IMR-90 (cell line): ENCODE results near the gene SLC2A1. TPM values are rescaled to one million over a fixed set of nuclear protein-coding genes. Genes with fewer than 3 reads are reported as not detected.

Source experiments
- ATAC-seq: fragments of 200-7000 bp; cut with Tn5 transposase; 2 replicates; pipeline ENCODE4 v1.9.1; 2020; ENCODE audit warnings: low read depth, mild to moderate bottlenecking, moderate library complexity
- BruUV-seq: library from RNA; stranded (reverse); fragments of 400-500 nt; replicated peaks from 2 replicates; lab custom pipeline; 2021; lab: Mats Ljungman, UMichigan
- CTCF ChIA-PET: fragments of 300-600 bp; formaldehyde crosslinking; extraction: SDS; loops from one replicate; lab custom pipeline; 2021; ENCODE audit warnings: antibody characterized with exemption; lab: Yijun Ruan, JAX
- POLR2A ChIA-PET: fragments of 300-600 bp; sonication (Branson Sonifier 250); formaldehyde crosslinking; loops from one replicate; lab custom pipeline; 2022; ENCODE audit warnings: antibody characterized with exemption; ENCODE audit not compliant: unreplicated experiment; lab: Charles Lee
- DNase-seq: peaks from one replicate; pipeline ENCODE4 v3.0.0; 2013
- H2AFZ ChIP-seq: replicated peaks from 2 replicates; pipeline ENCODE3; 2013; ENCODE audit warnings: low read length, mild to moderate bottlenecking; ENCODE audit not compliant: poor library complexity
- H2AK5ac ChIP-seq: 2 replicates; pipeline ENCODE4 v1.6.1; 2013; ENCODE audit warnings: low read depth, low read length, inconsistent platforms
- H2AK9ac ChIP-seq: replicated peaks from 2 replicates; pipeline ENCODE3; 2013; ENCODE audit warnings: mild to moderate bottlenecking, low read depth, low read length, moderate library complexity; ENCODE audit not compliant: poor library complexity
- H2BK120ac ChIP-seq: 2 replicates; pipeline ENCODE4 v1.6.1; 2013; ENCODE audit warnings: low read depth, low read length, inconsistent platforms
- H2BK15ac ChIP-seq: 3 replicates; pipeline ENCODE4 v1.6.1; 2013; ENCODE audit warnings: low read depth, low read length, inconsistent platforms
- H2BK20ac ChIP-seq: 2 replicates; pipeline ENCODE4 v1.6.1; 2013; ENCODE audit warnings: low read depth, mild to moderate bottlenecking, inconsistent platforms, low read length, moderate library complexity
- H2BK5ac ChIP-seq: 2 replicates; pipeline ENCODE4 v1.6.1; 2013; ENCODE audit warnings: mild to moderate bottlenecking, low read depth, low read length, inconsistent platforms; ENCODE audit not compliant: poor library complexity, severe bottlenecking
- H3K14ac ChIP-seq: replicated peaks from 2 replicates; pipeline ENCODE4 v1.6.1; 2013; ENCODE audit warnings: low read depth, low read length, inconsistent platforms
- H3K18ac ChIP-seq: 2 replicates; pipeline ENCODE4 v1.6.1; 2013; ENCODE audit warnings: low read depth, low read length, control low read depth
- H3K23ac ChIP-seq: 2 replicates; pipeline ENCODE4 v1.6.1; 2013; ENCODE audit warnings: low read depth, low read length, inconsistent platforms
- H3K27ac ChIP-seq: 2 replicates; pipeline ENCODE4 v1.5.1; 2013; ENCODE audit warnings: mild to moderate bottlenecking, control low read depth, low read length; ENCODE audit not compliant: insufficient read depth
- H3K27me3 ChIP-seq: 2 replicates; pipeline ENCODE4 v1.6.1; 2013; ENCODE audit warnings: low read length; ENCODE audit not compliant: control insufficient read depth, insufficient read depth
- H3K36me3 ChIP-seq: 2 replicates; pipeline ENCODE4 v1.6.1; 2013; ENCODE audit warnings: low read length, mixed read lengths; ENCODE audit not compliant: control insufficient read depth, insufficient read depth
- H3K4ac ChIP-seq: 2 replicates; pipeline ENCODE4 v1.6.1; 2013; ENCODE audit warnings: low read depth, low read length, inconsistent platforms
- H3K4me1 ChIP-seq: 2 replicates; pipeline ENCODE4 v1.6.1; 2013; ENCODE audit warnings: low read length, mixed read lengths; ENCODE audit not compliant: control insufficient read depth, insufficient read depth
- H3K4me2 ChIP-seq: 2 replicates; pipeline ENCODE4 v1.6.1; 2013; ENCODE audit warnings: low read depth, mild to moderate bottlenecking, control low read depth, low read length, moderate library complexity
- H3K4me3 ChIP-seq: 2 replicates; pipeline ENCODE4 v1.5.1; 2013; ENCODE audit warnings: low read depth, mild to moderate bottlenecking, control low read depth, low read length, moderate library complexity; ENCODE audit not compliant: insufficient read depth
- H3K56ac ChIP-seq: 2 replicates; pipeline ENCODE4 v1.6.1; 2013; ENCODE audit warnings: low read length, inconsistent platforms; ENCODE audit not compliant: insufficient read depth; ENCODE audit errors: extremely low read depth
- H3K79me1 ChIP-seq, 2 experiments: 2 replicates each; pipeline ENCODE4 v1.6.1; 2013; ENCODE audit warnings: low read length in 2 of 2, inconsistent platforms in 1 of 2, low read depth in 1 of 2
- H3K9ac ChIP-seq: 2 replicates; pipeline ENCODE4 v1.6.1; 2013; ENCODE audit warnings: low read depth, low read length, control low read depth
- H3K9me1 ChIP-seq: 2 replicates; pipeline ENCODE4 v1.6.1; 2013; ENCODE audit warnings: low read length, inconsistent platforms; ENCODE audit not compliant: insufficient read depth
- H3K9me3 ChIP-seq: 2 replicates; pipeline ENCODE4 v1.6.1; 2013; ENCODE audit warnings: low read length; ENCODE audit not compliant: control insufficient read depth, insufficient read depth
- H4K20me1 ChIP-seq: 2 replicates; pipeline ENCODE4 v1.6.1; 2013; ENCODE audit warnings: low read length, inconsistent platforms; ENCODE audit not compliant: insufficient read depth
- H4K5ac ChIP-seq: 2 replicates; pipeline ENCODE4 v1.6.1; 2013; ENCODE audit warnings: mild to moderate bottlenecking, low read depth, low read length, control low read depth
- H4K8ac ChIP-seq, 2 experiments: 2 replicates each; pipeline ENCODE4 v1.6.1; 2013; ENCODE audit warnings: low read depth in 2 of 2, low read length in 2 of 2, control low read depth in 1 of 2, inconsistent platforms in 1 of 2
- H4K91ac ChIP-seq: 2 replicates; pipeline ENCODE4 v1.6.1; 2013; ENCODE audit warnings: low read depth, low read length, inconsistent platforms; ENCODE audit not compliant: insufficient read depth
- BHLHE40 ChIP-seq: fragments of 150-350 bp; IDR thresholded peaks from 2 replicates; pipeline ENCODE4 v1.6.1; 2016; ENCODE audit warnings: mild to moderate bottlenecking, low read depth, low read length
- CEBPB ChIP-seq: IDR thresholded peaks from 2 replicates; pipeline ENCODE4 v1.6.1; 2012; ENCODE audit warnings: low read depth, low read length, improper control_type of control experiment
- CTCF ChIP-seq: conservative IDR thresholded peaks from 2 replicates; pipeline ENCODE4 v1.5.1; 2012; ENCODE audit warnings: mild to moderate bottlenecking, low read depth, low read length, improper control_type of control experiment
- ELK1 ChIP-seq: fragments of 150-350 bp; IDR thresholded peaks from 2 replicates; pipeline ENCODE4 v1.6.1; 2016; ENCODE audit warnings: low read depth, mild to moderate bottlenecking, low read length, moderate library complexity, borderline replicate concordance
- FOS ChIP-seq: fragments of 150-350 bp; IDR thresholded peaks from 2 replicates; pipeline ENCODE4 v1.6.1; 2016; ENCODE audit warnings: low read depth, low read length
- MAZ ChIP-seq: IDR thresholded peaks from 2 replicates; pipeline ENCODE4 v1.6.1; 2012; ENCODE audit warnings: low read depth, mild to moderate bottlenecking, low read length, improper control_type of control experiment, moderate library complexity, borderline replicate concordance
- NFE2L2 ChIP-seq: fragments of 150-350 bp; IDR thresholded peaks from 2 replicates; pipeline ENCODE4 v1.6.1; 2016; ENCODE audit warnings: low read depth, mild to moderate bottlenecking, low read length
- POLR2A ChIP-seq: IDR thresholded peaks from 2 replicates; pipeline ENCODE4 v1.6.1; 2012; ENCODE audit warnings: mild to moderate bottlenecking, low read depth, low read length
- RAD21 ChIP-seq: IDR thresholded peaks from 2 replicates; pipeline ENCODE4 v1.6.1; 2012; ENCODE audit warnings: low read length, improper control_type of control experiment
- SMC3 ChIP-seq: fragments of 150-350 bp; IDR thresholded peaks from 2 replicates; pipeline ENCODE4 v1.6.1; 2016; ENCODE audit warnings: low read depth, mild to moderate bottlenecking, antibody characterized with exemption, low read length, moderate library complexity
- USF2 ChIP-seq: fragments of 150-350 bp; IDR thresholded peaks from 2 replicates; pipeline ENCODE4 v1.6.1; 2017; ENCODE audit warnings: mild to moderate bottlenecking, antibody characterized with exemption, low read length, low read depth
- dilution Hi-C: fragments of 300-500 bp; cut with HindIII; formaldehyde crosslinking; loops from one replicate; pipeline ENCODE4 v1.14.3; 2018; ENCODE audit warnings: low sequenced_read_pairs; ENCODE audit not compliant: unreplicated experiment
- in situ Hi-C: fragments of 300-500 bp; cut with MboI; formaldehyde crosslinking; loops from 3 replicates; pipeline ENCODE4 v1.14.3; 2019; ENCODE audit warnings: low sequenced_read_pairs, inconsistent platforms, mixed read lengths
- intact Hi-C: fragments of 100-400 bp; cut with micrococcal nuclease; formaldehyde crosslinking; loops from 2 replicates; pipeline ENCODE4 v1.10.0; 2022
- polyA plus RNA-seq, 3 experiments: library from polyadenylated mRNA; depleted of rRNA; stranded (reverse); fragments of >200 nt; gene quantifications; 2 replicates each; pipeline ENCODE4 v1.2.3, GENCODE V29; 2012; ENCODE audit warnings: low replicate concordance in 1 of 3
- total RNA-seq: library from RNA; depleted of rRNA; stranded (reverse); fragments of >200 nt; gene quantifications from 2 replicates; pipeline ENCODE4 v1.2.3, GENCODE V29; 2012

The SLC2A1 gene
- total and polyA plus RNA-seq, 2 of the 4 experiments (the other 2 are of a cell fraction) = 200 to 395 TPM

- no peak overlapping the region for H4K91ac ChIP-seq
These were observed 40.6 kb upstream of the SLC2A1 start for GRCh38 chr1:42999308-42999707.

More at GRCh38 chr1:42999308-42999707, 40.6 kb upstream of the SLC2A1 start:
- Histone ChIP-seq H3K9me1 (no peaks in the 10 kb centered on the region), H2BK120ac (0 out of 2 replicates have a peak overlapping the region, but pooled peaks have one; percentile 56), H3K4ac (no peak overlapping the region), H2AK9ac (peak overlapping the region; percentile 71), H4K8ac (peak overlapping the region in 1 of 2 experiments; percentile 87; a peak in 1 of 4 replicates), H3K27ac (no peak overlapping the region), H2AK5ac (no peak overlapping the region; the same call in 1 of the 2 replicates), H2BK20ac (no peak overlapping the region), H3K4me2 (no peak overlapping the region), H3K56ac (no peak overlapping the region), H3K4me1 (peaks cover 7% of the 10 kb centered on the region), H3K23ac (no peak overlapping the region), H3K27me3 (no peaks in the 10 kb centered on the region), H3K14ac (no peak overlapping the region), H2BK15ac (0 out of 3 replicates have a peak overlapping the region, but pooled peaks have one; percentile 84), H4K5ac (no peak overlapping the region), H2AFZ (no peak overlapping the region), H3K9ac (no peak overlapping the region), H3K36me3 (no peaks in the 10 kb centered on the region), H3K4me3 (no peak overlapping the region), H4K20me1 (no peaks in the 10 kb centered on the region), H3K9me3 (no peaks in the 10 kb centered on the region), H2BK5ac (peak overlapping the region; percentile 63), H3K79me1 (no peaks in the 10 kb centered on the region), H3K18ac (peak overlapping the region; percentile 61; the same call in 1 of the 2 replicates)
- ChIA-PET CTCF (interaction anchor here (1.5 kb wide), 1 partner anchor 76 kb away, joined by 3 read pairs; no protein-coding TSS in a partner anchor), POLR2A (no interaction called here)
- dilution Hi-C loops (no loop called here), intact Hi-C loops (no loop called here), in situ Hi-C loops (no loop called here)
- peak; percentile 57 for DNase-seq
- peak; percentile 63 for ATAC-seq
- TF ChIP-seq SMC3 (no peak), USF2 (no peak), MAZ (no peak), POLR2A (no peak), FOS (no peak), NFE2L2 (no peak), CTCF (no peak), ELK1 (no peak), RAD21 (no peak), BHLHE40 (no peak), CEBPB (no peak)
- BruUV-seq = no TSS peak
